Measurements from ENCODE around the gene ZNF524. TPM values are rescaled to one million over a fixed set of nuclear protein-coding genes. Genes with fewer than 3 reads are reported as not detected.

The ZNF524 gene
- total and polyA plus RNA-seq, 9 of the 15 experiments (the other 6 are each of a cell fraction or from before 2014, with no cell fraction given), result 0.08 to 15.6 (median 2.9) TPM

DNA sequence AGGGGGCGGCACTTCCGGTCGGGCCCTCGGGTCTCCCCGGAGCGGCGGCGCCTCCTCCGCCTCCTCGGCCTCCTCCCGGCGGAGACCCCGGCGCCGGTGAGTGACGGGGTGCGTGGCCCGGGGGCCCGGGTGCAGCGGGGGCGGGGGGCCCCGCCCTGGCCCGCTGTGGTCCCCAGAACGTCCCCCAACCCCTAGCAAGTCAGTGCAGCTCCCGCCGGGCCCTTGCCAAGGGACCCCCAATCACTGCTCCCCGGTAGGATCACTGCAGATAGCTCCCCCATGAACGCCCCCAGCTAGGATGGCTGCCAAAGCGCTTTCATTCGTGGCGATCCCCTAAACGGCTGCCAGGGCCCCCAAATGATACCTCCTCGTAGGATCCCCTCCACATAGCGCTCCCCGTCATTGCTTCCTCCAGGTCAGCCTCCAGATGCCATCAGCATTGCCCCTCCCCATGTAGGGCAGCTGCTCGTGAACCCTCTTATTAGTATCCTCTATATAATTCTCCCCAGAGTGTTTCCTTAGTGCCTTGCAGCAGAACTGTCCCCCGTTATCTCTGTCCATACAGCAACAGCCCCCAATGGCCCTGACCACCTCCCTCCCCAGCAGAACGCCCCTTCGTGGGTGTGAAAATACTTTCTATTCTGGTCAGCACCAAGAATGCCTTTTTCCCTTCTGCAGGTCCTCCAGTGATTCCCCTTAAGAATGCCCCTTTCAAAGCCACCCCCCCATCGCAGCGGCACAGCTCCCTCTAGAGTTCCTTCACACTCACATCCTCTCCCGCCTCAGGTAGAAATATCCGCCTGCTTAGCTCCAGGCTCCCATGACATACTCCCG is 5.8 kb downstream of the ZNF524 start, which contains the start of gene ZNF865 (continued):
- TF ChIP-seq, protein P1, sequence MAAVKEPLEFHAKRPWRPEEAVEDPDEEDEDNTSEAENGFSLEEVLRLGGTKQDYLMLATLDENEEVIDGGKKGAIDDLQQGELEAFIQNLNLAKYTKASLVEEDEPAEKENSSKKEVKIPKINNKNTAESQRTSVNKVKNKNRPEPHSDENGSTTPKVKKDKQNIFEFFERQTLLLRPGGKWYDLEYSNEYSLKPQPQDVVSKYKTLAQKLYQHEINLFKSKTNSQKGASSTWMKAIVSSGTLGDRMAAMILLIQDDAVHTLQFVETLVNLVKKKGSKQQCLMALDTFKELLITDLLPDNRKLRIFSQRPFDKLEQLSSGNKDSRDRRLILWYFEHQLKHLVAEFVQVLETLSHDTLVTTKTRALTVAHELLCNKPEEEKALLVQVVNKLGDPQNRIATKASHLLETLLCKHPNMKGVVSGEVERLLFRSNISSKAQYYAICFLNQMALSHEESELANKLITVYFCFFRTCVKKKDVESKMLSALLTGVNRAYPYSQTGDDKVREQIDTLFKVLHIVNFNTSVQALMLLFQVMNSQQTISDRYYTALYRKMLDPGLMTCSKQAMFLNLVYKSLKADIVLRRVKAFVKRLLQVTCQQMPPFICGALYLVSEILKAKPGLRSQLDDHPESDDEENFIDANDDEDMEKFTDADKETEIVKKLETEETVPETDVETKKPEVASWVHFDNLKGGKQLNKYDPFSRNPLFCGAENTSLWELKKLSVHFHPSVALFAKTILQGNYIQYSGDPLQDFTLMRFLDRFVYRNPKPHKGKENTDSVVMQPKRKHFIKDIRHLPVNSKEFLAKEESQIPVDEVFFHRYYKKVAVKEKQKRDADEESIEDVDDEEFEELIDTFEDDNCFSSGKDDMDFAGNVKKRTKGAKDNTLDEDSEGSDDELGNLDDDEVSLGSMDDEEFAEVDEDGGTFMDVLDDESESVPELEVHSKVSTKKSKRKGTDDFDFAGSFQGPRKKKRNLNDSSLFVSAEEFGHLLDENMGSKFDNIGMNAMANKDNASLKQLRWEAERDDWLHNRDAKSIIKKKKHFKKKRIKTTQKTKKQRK (IDR thresholded peaks at IDR 0.05; ENCODE audit: borderline replicate concordance, low read depth, low read length), result no peak
- TF ChIP-seq NONO (IDR thresholded peaks at IDR 0.05; ENCODE audit: low read depth in 2 of 2, low read length in 1 of 2) (peak in 1 of 2 experiments; percentile 23; a peak in 1 of 4 replicates), GABPA (tag; conservative IDR thresholded peaks at IDR 0.05; ENCODE audit: low read depth) (peak; percentile 92), CBX3 (IDR thresholded peaks at IDR 0.05; ENCODE audit: borderline replicate concordance in 1 of 2, low read length in 2 of 2) (peak in 1 of 2 experiments; percentile 71; a peak in 1 of 3 replicates), POU5F1 (IDR thresholded peaks at IDR 0.05; ENCODE audit: borderline replicate concordance, low read depth, low read length, partially characterized antibody) (peak; percentile 0), PHTF2 (CRISPR knock-in tag; IDR thresholded peaks at IDR 0.05) (no peak), SMAD2 (IDR thresholded peaks at IDR 0.05; ENCODE audit: low read depth, low read length) (no peak), ZBTB7A (IDR thresholded peaks at IDR 0.05; ENCODE audit: borderline replicate concordance, control insufficient read depth, low read depth, low read length) (peak; percentile 69; the same call in 1 of the 2 replicates), BRD9 (IDR thresholded peaks at IDR 0.05; ENCODE audit: low read depth, partially characterized antibody) (peak; percentile 93), CCAR2 (IDR thresholded peaks at IDR 0.05; ENCODE audit: low read depth, low read length) (no peak)
- TF ChIP-seq, protein P2, sequence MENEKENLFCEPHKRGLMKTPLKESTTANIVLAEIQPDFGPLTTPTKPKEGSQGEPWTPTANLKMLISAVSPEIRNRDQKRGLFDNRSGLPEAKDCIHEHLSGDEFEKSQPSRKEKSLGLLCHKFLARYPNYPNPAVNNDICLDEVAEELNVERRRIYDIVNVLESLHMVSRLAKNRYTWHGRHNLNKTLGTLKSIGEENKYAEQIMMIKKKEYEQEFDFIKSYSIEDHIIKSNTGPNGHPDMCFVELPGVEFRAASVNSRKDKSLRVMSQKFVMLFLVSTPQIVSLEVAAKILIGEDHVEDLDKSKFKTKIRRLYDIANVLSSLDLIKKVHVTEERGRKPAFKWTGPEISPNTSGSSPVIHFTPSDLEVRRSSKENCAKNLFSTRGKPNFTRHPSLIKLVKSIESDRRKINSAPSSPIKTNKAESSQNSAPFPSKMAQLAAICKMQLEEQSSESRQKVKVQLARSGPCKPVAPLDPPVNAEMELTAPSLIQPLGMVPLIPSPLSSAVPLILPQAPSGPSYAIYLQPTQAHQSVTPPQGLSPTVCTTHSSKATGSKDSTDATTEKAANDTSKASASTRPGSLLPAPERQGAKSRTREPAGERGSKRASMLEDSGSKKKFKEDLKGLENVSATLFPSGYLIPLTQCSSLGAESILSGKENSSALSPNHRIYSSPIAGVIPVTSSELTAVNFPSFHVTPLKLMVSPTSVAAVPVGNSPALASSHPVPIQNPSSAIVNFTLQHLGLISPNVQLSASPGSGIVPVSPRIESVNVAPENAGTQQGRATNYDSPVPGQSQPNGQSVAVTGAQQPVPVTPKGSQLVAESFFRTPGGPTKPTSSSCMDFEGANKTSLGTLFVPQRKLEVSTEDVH (IDR thresholded peaks at IDR 0.05; ENCODE audit: low read depth, partially characterized antibody), result peak; percentile 54
- TF ChIP-seq, protein P3, sequence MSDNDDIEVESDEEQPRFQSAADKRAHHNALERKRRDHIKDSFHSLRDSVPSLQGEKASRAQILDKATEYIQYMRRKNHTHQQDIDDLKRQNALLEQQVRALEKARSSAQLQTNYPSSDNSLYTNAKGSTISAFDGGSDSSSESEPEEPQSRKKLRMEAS (CRISPR knock-in tag; IDR thresholded peaks at IDR 0.05), result peak; percentile 62; the same call in 1 of the 2 replicates
- TF ChIP-seq, protein P4, sequence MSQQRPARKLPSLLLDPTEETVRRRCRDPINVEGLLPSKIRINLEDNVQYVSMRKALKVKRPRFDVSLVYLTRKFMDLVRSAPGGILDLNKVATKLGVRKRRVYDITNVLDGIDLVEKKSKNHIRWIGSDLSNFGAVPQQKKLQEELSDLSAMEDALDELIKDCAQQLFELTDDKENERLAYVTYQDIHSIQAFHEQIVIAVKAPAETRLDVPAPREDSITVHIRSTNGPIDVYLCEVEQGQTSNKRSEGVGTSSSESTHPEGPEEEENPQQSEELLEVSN (IDR thresholded peaks at IDR 0.05; ENCODE audit: borderline replicate concordance in 1 of 2, extremely low read depth in 1 of 2, insufficient read depth in 1 of 2, insufficient read length in 1 of 2, low read depth in 1 of 2, low read length in 1 of 2, poor library complexity in 1 of 2, severe bottlenecking in 1 of 2), result peak; percentile 65 to 89
- TF ChIP-seq, protein P5, sequence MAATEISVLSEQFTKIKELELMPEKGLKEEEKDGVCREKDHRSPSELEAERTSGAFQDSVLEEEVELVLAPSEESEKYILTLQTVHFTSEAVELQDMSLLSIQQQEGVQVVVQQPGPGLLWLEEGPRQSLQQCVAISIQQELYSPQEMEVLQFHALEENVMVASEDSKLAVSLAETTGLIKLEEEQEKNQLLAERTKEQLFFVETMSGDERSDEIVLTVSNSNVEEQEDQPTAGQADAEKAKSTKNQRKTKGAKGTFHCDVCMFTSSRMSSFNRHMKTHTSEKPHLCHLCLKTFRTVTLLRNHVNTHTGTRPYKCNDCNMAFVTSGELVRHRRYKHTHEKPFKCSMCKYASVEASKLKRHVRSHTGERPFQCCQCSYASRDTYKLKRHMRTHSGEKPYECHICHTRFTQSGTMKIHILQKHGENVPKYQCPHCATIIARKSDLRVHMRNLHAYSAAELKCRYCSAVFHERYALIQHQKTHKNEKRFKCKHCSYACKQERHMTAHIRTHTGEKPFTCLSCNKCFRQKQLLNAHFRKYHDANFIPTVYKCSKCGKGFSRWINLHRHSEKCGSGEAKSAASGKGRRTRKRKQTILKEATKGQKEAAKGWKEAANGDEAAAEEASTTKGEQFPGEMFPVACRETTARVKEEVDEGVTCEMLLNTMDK (IDR thresholded peaks at IDR 0.05; ENCODE audit: borderline replicate concordance, insufficient read depth, low read depth, low read length, poor library complexity, severe bottlenecking), result peak; percentile 24
